ENCODE measurements around the gene FBN1.

Gene FBN1

DNA sequence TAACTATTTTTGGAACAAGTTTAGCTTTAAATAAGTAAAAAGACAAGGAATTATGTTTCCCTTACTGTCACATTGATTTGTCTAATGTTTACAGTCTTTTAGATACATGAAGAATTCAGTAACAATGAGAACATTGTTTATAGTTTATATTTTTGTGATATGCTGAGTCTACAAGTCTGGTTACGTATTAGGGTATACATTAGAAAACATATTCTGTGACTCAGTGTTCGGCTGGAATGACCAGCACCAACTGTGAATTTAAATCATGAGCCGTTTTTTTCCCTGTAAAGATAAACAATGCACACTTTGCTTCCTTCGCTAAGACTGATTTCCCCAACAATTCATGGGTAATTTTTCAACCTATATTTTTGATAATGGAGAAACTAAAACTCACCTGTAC is 182.8 kb downstream of the FBN1 start:
- no peak for DNase-seq

DNA sequence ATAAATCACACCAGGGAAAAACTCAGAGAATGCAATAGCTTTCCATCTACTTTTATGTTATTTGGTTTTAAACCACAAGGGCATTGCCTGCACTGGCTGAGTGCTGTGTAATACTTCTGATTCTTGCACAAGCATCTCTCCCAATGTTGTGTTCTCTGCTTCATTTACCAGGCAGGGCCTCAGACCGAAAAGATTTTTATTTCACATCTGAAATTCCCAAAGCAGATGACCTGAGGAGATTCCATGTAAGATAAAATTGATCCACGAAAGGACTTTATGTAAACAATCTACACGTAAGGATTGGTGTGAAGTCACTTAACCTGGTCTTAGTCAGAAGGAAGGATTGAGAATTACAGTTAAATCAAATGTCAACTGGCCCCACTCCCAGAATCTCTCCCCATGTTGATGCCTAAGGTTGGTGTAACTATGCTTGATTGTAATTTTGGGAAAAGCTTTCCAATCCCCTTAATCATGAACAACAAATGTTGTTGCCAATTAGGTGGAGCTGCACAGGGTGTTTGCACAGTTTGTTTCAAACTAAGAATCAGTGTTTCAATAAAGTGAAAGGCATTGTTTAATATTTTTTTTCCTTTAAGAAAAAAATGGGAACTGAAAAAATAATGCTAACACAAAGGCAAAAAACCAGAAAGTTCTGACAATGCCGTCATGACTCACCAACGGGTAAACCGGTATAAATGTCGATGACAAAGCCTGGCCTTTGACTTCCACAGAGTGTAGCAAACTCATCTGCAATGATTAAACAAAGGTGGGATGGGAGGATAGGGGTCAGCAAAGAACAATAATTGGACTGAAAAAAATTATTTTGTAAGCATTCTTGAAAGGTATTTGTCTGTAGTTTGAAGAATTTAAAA is 185.7 kb downstream of the FBN1 start:
- no peak for DNase-seq

DNA sequence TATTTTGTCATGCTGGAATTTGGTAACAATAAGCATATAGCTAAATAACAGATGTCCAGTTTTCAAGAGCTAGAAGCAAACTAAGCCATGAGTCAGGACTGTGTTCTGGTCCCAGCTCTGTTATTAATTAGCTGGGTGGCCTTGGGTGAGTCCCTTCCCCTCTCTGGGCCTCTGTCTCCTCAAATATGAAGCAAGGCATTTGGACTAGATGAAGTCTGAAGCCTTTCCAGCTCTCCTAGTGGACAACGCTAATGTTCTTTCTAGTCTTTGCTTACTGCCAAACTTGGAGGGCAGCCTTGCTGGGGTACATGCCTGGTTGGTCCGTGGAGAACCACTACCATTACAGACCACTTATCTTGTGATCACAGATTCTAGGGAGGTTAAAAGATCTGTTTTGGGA is 186.6 kb downstream of the FBN1 start:
- DNase-seq, result no peak

DNA sequence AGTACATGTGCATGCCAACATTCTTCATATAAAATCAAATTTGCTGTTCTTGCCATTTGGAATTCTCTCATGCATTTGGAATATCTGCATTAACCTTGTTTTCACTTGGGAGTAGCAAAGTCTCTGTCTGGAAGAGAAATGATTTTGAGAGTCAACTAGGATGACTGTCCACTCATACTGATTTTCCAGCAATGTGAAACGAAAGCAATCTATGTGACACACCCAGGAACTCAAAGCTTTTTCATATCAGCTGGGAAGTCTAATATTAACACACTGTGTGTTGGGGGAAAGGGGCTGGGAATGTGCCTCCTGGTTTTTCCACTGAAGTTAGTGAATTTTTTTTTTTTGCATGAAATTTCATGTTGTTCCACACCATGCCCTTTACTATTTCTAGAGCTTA is 189.4 kb downstream of the FBN1 start:
- no peak for DNase-seq

DNA sequence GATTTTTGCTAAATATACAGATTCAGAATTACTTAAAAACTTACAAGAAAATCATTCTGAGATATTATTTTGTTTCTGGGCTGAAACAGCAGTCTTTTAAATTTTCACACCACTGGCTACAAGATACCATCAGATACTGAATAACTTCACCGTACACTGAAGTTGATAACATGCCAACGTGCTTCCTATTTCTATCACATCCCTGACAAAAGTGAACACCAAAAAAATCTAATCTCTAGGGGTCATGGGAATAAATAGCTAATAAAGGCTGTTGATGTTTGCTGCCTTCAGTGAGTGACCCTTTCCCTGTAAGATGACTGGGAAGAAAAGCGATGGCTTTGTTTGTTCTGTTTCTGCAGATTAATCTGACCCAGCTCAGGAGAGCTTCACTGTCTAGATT is 193.8 kb downstream of the FBN1 start:
- DNase-seq, result no peak

DNA sequence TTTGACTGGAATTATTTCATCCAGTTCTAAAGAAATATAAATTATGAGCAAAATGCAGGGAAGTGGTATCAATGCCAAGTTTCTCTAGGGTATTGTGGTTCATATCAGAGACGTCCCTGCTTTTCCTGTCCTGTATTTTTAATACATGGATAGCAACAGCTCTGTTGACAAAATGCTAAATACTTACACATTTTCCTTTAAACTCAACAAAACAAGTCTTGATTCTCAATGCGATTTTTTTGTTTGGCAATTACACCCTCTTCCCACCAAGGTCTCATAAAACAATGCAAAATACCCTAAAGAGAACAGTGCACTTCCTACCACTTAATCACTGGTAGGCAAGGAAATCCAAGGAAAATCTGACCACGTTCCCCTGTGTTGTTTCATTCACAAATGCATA is 194.3 kb downstream of the FBN1 start:
- no peak for DNase-seq

DNA sequence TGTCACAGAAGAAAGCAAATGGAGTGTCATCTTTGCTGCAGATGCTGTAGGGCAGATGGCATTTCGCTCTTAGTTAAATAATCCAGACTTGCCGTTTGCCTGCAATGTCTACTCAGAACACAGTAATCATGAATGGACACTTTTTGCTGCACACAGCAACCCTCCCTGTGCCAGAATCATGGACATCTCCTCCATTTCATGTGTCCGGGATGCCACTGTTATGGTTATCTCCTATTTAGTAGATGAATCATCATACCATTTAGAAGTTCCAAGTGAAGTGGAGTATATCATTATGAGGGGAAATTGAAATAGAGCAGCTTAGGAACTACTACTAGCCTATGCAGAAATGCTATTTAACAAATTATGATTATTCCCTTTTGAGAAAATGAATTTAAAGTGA is 195.8 kb downstream of the FBN1 start:
- DNase-seq, result no peak

DNA sequence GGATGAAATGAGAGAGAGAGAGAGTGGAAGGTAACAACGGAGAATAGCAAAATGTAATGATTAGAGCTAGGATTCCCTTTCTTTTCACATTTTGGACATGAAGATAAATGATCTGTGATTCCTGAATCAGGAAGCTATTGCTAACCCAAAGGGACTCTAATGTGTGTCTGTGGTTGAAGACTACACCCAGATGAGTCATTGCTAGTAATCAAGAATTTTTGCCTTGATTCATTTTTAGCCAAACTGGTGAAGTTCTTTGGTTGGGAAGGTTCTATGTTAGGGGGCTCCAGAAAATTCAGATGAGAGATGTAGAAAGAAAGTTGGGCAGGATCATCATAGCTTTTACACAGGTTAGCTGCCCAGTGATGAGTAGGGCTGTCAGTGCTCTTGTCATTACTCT is 197.9 kb downstream of the FBN1 start:
- DNase-seq, result no peak

DNA sequence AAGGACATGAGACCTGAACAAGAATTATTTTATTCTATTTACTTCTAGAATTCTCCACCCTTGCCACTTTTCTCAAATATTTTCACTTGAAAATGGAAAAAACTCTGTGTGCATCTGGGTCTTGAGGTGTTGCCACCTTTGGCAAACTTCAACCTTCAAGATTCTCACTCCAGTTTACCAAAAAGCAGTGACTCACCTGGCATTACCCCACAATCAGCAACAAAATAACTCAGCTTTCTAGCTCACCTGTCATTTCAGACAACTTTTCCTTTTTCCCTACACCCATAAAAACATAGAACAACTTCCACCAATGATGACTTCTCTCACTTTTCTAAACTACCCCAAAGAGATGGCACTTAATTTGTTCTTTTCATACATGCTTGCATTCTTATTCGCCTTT is 198.5 kb downstream of the FBN1 start:
- no peak for DNase-seq

DNA sequence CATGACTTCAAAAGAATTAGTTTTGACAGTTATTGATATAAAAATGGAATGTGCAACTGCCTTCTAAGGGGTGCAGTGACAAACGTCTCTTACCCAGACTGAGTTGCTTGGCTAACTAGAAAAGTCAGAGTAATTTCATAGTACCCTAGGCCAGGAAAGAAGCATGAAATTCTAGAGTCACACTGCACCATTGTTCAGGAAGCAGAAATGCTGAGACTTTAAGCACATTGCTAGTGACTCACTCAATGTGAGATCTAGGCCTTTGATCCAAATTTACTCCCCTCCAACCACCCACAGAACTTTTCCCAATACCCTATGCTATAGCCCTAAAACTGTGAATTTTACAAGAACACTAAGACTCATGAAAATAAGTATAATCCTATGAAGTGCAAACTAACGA is 203.5 kb downstream of the FBN1 start:
- DNase-seq, result no peak

DNA sequence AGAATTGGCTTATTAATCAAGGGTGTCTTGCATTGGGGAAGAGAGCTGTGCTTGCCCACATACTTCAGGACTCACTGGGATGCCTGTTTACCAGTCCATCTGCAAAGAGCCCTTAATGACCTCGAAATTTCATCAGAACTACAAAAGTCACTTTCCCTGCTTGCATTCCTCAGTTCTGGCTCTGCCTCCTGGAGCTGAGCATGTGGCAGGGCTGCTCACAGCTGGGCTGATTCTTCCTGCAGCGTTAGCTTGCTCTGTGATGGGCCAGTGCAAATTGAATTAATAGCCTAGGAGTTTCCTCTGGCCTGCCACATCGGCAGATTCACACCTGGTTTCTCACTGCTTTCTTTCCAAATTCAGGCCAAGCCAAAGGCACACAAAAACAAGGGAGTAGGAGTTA is 205.4 kb downstream of the FBN1 start:
- no peak for DNase-seq

DNA sequence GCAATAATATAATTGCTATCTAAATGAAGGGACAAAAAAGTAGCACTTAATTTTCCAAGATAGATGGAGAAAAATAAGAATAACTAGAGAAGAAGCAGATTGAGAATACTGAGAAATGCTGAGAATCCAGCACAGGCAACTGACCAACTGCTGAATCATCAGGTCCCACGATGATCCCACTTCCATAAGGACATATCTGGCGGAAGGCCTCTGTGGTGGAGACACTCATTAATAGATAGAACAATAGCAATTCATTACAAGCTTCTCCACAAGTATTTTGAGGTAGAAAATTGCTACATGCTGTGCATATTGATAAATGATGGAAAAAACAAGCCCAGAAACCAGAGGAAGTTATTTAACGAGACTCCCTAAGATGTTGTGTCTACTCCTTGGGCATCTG is 208.3 kb downstream of the FBN1 start:
- no peak for DNase-seq

DNA sequence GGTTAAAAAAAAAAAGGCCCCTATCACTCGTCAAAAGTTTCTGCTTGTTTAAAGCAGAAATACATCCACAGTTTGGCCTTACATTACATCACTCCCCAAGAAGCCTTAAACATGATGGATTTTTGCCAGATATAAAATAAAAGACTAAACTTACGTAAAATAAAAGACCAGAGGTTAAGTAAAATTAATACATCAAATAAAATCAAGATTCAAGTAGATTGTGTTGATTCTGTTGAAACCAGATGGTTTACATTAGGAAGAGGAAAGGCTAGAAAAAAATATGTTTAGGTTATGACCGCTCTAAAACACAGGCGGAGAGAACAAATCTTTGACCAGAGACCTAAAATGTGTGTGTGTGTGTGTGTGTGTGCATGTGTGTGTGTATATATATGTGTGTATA is 210.2 kb downstream of the FBN1 start:
- no peak for DNase-seq

DNA sequence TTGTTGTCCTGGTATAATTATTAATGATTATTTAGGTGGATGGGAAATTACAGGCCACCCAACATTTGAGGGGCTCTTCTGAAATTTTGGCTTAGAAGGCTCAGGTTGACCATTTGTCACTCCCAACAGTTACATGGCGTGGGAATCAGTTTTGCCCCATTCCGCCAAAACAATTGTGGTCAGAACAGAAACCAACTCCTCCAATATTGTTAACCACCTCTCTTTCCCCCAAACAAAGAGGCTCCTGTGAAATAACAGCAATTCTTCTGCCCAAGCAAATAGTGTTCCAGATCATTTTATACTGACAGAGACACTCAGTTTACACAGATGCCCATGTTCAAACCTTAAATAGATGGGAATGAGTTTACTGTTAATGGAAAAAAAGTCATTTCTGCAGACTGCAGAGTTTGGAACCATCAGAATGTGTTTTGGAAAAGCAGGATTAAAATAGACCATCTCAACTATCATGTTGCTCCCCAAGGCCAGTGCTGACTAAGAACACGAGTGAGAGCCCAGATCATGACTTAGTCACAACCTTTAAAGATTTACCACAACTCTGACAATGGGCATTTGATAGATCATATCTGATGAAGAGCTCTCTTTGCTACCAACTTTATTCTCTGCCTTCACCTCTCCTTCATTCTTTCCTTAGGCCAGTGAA is 212.2 kb downstream of the FBN1 start:
- no peak for DNase-seq

DNA sequence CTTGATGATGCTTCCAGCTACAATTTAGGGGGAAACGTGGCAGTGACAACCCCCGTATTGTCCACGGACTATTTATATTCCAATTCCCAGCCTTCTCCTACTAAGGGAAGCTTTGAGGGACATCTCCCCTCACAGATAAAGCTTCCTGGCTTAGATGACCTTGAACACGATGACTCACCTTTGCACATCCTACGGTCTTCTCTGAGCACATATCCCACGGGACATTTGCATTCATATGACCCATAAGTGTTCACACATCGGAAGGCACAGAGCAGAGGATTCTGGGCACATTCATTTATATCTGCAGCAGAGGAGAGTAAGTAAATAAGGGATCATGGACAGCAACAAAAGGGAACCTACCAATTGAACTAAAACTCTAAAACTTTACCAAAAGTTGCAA is 212.8 kb downstream of the FBN1 start:
- no peak for DNase-seq

DNA sequence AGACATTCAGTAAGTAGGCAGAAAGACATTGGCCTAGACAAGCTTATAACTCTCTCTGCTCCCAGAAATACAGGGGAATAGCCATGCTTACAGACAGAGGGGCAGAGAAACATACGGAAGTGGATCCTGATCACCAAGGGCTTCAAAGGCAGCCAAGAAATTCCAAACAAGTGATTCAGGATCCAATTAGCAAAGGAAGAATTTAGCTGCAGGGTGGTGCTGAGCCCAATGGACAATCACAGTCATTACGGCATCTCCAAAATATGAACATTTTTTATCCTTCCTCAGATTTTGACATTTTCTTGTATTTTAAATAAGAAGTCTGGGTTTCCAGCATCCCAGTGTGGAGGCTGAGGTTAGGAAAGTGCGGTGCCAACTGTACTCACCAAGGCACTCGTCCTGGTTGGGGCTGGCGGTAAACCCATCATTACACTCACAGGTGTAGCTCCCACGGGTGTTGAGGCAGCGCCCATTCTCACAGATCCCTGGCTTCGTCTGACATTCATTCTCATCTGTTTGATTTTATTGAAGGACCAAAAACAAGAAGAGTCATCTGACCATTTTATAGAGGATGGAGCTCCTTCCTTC is 217.5 kb downstream of the FBN1 start:
- DNase-seq, result no peak

DNA sequence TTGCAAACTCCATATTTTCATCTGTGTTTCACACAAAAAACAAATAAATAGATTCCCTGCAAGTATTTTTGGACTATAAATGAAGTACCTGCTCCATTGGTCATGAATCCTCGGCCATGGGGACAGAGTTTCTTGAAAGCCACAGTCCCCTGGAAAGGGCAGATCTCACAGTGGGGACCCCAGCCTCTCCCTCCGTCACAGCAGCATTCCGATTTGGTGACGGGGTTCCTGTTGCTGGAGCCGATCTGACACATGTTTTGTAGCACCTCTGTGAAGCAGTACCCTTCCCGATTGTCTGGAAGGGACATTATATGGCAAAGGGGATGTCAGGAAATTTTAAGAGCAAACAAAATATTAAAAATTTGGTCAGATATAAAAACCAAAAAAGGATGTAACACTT is 218.0 kb downstream of the FBN1 start:
- DNase-seq, result no peak

DNA sequence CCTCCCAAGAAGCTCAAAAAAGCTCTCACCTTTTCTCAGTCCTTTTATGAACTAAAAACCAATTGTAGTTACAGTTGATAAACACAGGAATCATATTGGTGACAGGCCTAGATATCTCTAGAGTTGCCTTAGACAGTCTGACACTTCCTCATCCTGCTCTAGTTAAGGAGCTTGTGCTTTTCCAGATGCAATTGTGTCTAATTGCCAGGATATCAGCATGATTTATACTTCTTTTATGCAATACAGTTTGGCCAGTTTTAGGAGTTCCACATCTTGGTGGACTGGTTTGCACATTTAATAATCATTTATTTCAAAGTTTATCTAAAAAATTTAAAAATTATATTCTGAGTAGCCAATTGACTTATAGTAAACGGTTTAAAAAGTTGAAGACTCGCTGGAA is 218.6 kb downstream of the FBN1 start:
- no peak for DNase-seq

DNA sequence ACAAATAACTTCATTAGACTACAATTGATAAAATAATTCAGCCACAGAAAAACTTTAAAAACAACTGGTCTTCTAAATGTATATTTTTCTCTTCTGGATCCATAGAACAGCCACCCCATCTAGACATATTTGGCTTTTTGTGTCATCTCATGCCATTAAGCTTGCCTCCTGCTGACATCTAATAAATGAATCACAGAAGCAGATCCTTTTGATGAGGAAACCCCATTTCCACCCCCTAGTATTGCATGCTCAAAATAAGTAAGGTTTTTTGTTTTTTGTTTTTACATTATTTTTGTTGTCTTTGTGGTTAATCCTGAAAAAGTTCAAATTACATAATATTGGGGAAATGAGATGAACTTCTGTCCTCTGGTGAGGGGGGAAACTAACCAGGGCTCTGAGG is 219.5 kb downstream of the FBN1 start:
- DNase-seq, result no peak

DNA sequence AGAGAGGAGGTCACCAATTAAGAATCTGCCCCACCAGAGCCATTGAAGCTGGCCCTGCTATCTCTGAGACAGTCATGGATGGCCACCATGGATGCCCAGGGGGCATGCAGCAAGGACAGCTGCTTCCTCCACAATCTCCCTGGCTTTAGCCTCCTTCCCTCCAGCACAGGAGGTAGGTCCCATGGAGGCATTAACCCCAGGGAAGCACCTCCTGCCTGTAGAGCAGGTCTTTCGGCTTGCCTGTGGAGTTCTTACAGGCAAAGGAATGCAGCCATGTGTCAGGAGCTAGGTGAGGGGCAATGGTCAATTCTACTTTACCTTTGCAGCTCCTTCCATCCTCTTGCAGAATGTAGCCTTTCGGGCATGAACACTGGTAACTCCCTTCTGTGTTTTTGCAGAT is 220.5 kb downstream of the FBN1 start:
- DNase-seq, result no peak

DNA sequence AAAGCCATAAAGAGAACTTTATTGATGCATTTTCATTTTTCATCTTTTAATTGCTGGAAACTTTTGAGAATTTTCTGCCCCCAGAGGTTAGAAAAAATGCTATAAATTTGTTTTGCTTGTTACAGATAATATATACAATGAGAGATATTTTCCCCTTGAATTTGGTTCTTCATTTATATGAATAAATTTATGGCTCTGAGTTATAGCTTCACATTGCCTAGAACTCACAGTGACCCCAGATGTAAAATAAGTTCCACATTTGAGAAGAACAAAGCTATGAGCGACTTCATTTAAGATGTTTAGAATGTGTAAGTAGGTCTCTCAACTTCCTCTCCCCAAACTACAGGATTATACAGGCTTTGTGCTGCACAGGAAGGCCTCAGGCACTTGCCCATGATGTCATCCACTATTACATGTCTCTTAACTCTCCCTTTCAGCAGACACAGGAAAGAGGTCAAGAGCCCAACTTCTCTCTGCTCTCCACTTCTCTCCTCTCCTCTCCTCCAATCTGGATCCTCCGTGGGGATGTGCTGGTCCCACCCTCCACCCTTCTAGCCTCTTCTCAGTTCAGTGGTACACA is 221.5 kb downstream of the FBN1 start:
- DNase-seq, result peak; percentile 19

DNA sequence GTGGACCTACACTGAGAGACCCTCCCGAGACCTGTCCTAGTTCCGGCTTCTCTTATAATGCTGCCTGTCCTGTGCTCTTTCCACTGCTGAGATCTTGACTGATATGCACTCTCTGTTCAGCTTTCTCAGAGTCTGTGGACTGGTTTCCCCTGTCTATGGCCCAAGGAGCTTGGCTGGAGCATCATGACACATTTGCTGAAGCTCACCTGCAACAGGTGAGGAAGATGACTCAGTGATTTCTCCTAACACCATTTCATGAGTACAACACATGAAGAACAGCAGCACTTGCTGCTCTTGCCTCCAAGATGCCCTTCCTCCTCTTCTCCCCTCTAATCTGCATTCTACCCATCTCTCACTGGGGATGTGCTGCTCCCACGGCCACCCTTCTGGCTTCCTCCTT is 222.2 kb downstream of the FBN1 start:
- DNase-seq, result no peak

DNA sequence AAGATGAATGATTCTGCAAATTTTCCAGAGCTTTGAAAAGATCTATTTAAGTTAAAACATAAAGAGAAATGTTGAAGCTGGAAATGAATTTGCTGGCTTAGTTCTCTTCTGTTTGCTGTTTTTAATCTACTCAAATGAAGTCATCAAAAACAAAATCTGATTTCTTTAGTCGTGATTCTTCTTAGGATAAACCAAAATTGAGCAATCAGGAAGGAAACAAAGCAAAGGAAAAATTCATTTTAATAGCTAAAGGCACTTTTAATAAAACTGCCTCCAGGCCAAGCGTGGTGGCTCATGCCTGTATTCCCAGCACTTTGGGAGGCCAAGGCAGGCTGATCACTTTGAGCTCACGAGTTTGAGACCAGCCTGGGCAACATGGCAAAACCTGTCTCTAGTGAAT is 223.1 kb downstream of the FBN1 start:
- DNase-seq, result no peak

DNA sequence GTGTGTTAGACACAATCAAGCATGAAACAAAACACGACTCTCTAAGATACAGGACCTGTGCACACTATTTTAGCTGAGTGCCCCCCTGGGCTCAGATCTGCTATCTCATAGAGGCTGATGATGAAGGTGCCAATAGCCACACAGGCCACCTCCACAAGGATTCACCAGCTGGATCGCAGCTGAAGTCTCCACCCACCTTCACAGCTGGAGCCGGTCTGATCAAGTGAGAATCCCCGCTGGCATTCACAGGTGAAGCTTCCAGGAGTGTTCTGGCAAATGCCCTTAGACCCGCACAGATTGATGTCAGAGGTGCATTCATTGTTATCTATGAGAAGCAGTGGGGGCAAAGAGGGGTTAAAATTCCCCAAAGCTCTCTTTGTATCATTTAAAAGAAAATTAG is 224.1 kb downstream of the FBN1 start:
- no peak for DNase-seq

Measured in OCI-M1 (cell line).